Lower lobe of right lung (tissue), 2 donors: ENCODE results near the gene ZYG11A. TPM values are rescaled to one million over a fixed set of nuclear protein-coding genes. Genes with fewer than 3 reads are reported as not detected.

Experiments
- ATAC-seq, 2 donors: fragments of 200-7000 bp; cut with Tn5 transposase; one replicate each; pipeline ENCODE4 v1.9.1; 2020 to 2022; ENCODE audit warnings: mild to moderate bottlenecking in 2 of 2, moderate library complexity in 2 of 2
- DNase-seq: peaks from one replicate; pipeline ENCODE4 v3.0.0-alpha.2; 2020
- H3K27ac ChIP-seq: fragments of 200-600 bp; one replicate; pipeline ENCODE4 v1.8.0; 2022
- H3K27me3 ChIP-seq: fragments of 200-600 bp; one replicate; pipeline ENCODE4 v1.8.0; 2022; ENCODE audit warnings: low read depth
- H3K36me3 ChIP-seq: fragments of 200-600 bp; one replicate; pipeline ENCODE4 v1.8.0; 2022; ENCODE audit warnings: mild to moderate bottlenecking
- H3K4me1 ChIP-seq: fragments of 200-600 bp; one replicate; pipeline ENCODE4 v1.8.0; 2022
- H3K4me3 ChIP-seq: fragments of 200-600 bp; one replicate; pipeline ENCODE4 v1.8.0; 2022; ENCODE audit warnings: mild to moderate bottlenecking
- H3K9me3 ChIP-seq: fragments of 200-600 bp; one replicate; pipeline ENCODE4 v1.8.0; 2022
- CTCF ChIP-seq: fragments of 200-600 bp; IDR thresholded peaks from one replicate; pipeline ENCODE4 v1.8.0; 2022; ENCODE audit warnings: antibody characterized with exemption, mild to moderate bottlenecking
- intact Hi-C: fragments of 100-400 bp; cut with DNase I; formaldehyde crosslinking; loops from one replicate; pipeline ENCODE4 v1.11.0; 2022
- microRNA-seq: library from miRNA; unstranded; fragments of <30 nt; microRNA quantifications from one replicate; pipeline ENCODE4 v1.2.0, GENCODE V29; 2020; ENCODE audit warnings: borderline number of aligned reads
- total RNA-seq: library from RNA; stranded (reverse); fragmentation: NEBNext Ultra II Directional; extraction: Animal tissue kit (Norgen Biotek cat#: 25700); gene quantifications from one replicate; pipeline ENCODE4 v1.2.1, GENCODE V29; 2021
- donor health status: DM: no; HTN: yes; CAD: no; lungs with severe emphysema.

The ZYG11A gene
- total RNA-seq, 1 donor from 2014 or later, result not detected

DNA sequence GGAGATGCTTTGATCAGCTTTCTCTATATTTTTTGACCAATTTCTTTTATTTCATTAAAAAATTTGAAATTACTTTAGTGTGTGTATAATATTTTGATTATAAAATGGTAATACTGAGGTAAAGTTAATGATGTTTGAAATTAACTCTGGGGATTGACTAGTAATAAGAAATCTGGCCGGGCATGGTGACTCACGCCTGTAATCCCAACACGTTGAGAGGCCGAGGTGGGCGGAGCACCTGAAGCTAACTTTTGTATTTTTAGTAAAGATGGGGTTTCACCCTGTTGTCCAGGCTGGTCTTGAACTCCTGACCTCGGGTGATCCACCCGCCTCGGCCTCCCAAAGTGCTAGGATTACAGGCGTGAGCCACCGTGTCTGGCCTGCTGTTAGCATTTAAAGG is 102.0 kb downstream of the ZYG11A start:
- H3K36me3 ChIP-seq, result peaks cover 6% of the 10 kb centered on the region
- intact Hi-C loops, result no loop called here
- H3K27ac ChIP-seq, result no peak overlapping the region
- H3K9me3 ChIP-seq, result no peaks in the 10 kb centered on the region
- H3K4me1 ChIP-seq, result no peaks in the 10 kb centered on the region
- TF ChIP-seq CTCF, result no peak
- no peak for ATAC-seq
- H3K27me3 ChIP-seq, result no peaks in the 10 kb centered on the region
- H3K4me3 ChIP-seq, result no peak overlapping the region
- no peak for DNase-seq

Small RNA genes lying within 50 kb of the gene (microRNA-seq; reads per million reads assigned to microRNA genes)
- gene MIR1273F (not detected), gene MIR1273G (not detected), gene MIR5095 (not detected)

Other genes starting within 250 kb of the ZYG11A start
- gene GPX7, start 240.4 kb upstream of the ZYG11A start, total RNA-seq, result 4.3 TPM
- gene SHISAL2A, start 209.6 kb upstream of the ZYG11A start, total RNA-seq, result 1.6 TPM
- gene COA7, start 144.4 kb upstream of the ZYG11A start, total RNA-seq, result 14.4 TPM
- 30.6 TPM for gene ZYG11B, start 116.3 kb upstream of the ZYG11A start, total RNA-seq
- gene ECHDC2, start 79.0 kb downstream of the ZYG11A start, total RNA-seq, result 142 TPM
- gene SCP2, start 84.5 kb downstream of the ZYG11A start, total RNA-seq, result 148 TPM
- gene PODN, start 219.5 kb downstream of the ZYG11A start, total RNA-seq, result 64.0 TPM